Effector memory CD4-positive, alpha-beta T cell (primary cell): ENCODE data around the gene XRCC1.

Experiments used
- DNase-seq, 3 donors: peaks; one replicate each; pipeline ENCODE4 v3.0.0-alpha.2; 2020
- H3K27ac ChIP-seq: 2 replicates; pipeline ENCODE4 v1.7.0; 2013; ENCODE audit warnings: mild to moderate bottlenecking, low read length, moderate library complexity; ENCODE audit not compliant: insufficient read depth, poor library complexity, severe bottlenecking
- H3K27me3 ChIP-seq: replicated peaks from 2 replicates; pipeline ENCODE4 v1.7.0; 2013; ENCODE audit warnings: mild to moderate bottlenecking, low read length; ENCODE audit not compliant: insufficient read depth, control insufficient read depth, poor library complexity, severe bottlenecking
- H3K36me3 ChIP-seq: 2 replicates; pipeline ENCODE4 v1.7.0; 2013; ENCODE audit warnings: mild to moderate bottlenecking, low read length, moderate library complexity; ENCODE audit not compliant: control insufficient read depth, insufficient read depth
- H3K4me1 ChIP-seq: 2 replicates; pipeline ENCODE4 v1.7.0; 2013; ENCODE audit warnings: low read length, mild to moderate bottlenecking; ENCODE audit not compliant: control insufficient read depth, insufficient read depth, poor library complexity, severe bottlenecking
- H3K4me3 ChIP-seq: 2 replicates; pipeline ENCODE4 v1.7.0; 2013; ENCODE audit warnings: low read length, low read depth, mild to moderate bottlenecking; ENCODE audit not compliant: insufficient read depth, poor library complexity, severe bottlenecking
- H3K9me3 ChIP-seq: 2 replicates; pipeline ENCODE4 v1.7.0; 2013; ENCODE audit warnings: mild to moderate bottlenecking, low read length, moderate library complexity; ENCODE audit not compliant: control insufficient read depth
- total RNA-seq, 3 donors: gene quantifications; one replicate each; lab custom pipeline; 2026; lab: John Stamatoyannopoulos, UW

XRCC1 gene, protein sequence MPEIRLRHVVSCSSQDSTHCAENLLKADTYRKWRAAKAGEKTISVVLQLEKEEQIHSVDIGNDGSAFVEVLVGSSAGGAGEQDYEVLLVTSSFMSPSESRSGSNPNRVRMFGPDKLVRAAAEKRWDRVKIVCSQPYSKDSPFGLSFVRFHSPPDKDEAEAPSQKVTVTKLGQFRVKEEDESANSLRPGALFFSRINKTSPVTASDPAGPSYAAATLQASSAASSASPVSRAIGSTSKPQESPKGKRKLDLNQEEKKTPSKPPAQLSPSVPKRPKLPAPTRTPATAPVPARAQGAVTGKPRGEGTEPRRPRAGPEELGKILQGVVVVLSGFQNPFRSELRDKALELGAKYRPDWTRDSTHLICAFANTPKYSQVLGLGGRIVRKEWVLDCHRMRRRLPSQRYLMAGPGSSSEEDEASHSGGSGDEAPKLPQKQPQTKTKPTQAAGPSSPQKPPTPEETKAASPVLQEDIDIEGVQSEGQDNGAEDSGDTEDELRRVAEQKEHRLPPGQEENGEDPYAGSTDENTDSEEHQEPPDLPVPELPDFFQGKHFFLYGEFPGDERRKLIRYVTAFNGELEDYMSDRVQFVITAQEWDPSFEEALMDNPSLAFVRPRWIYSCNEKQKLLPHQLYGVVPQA
- total RNA-seq = 18.6 to 23.0 (median 20.6) reads per million in 3 donors

DNA sequence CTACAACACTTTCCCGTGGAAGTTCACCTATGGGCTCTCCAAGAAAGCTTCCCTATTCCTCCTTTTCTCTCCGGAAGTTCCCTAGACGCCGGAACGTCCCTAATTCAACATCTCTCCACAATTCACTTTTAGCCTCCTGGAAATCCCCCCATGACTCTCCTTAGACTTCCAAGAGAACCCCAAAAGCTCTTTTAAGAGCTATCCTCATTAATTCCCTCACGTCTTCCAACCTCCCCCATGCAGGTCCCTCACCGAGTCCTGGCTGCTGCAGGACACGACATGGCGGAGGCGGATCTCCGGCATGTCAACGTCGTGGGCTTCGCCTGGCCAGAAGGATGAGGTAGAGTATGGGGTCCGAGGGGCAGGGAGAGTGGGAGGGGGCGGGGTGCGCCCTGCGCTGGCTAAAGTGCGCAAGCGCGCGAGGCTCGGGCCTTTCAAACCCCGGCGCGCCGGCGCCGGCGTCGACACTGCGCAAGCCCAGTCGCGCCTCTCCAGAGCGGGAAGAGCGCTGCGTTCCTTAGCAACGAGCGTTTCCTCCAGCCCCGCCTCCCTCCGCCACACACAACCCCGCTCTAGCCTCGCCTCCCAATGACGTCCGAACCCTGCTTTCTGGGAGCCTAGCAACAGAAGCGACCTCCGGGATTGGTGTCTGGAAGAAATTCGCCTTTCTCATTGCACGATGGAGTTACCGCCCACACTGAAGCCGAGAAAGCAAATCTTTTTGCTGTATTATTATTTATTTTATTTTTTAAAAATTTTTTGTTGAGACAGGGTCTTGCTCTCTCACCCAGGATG, at the start of gene XRCC1, which contains the start of gene PINLYP:
TSS of gene XRCC1 (minus strand) at position 372 of the 795 bp plus-strand sequence. CDS start at position 303, 69 bp downstream.
TSS of gene PINLYP (plus strand) at position 646 of the 795 bp plus-strand sequence. CDS start 1,391 bp downstream, outside the sequence.
- Histone ChIP-seq H3K36me3 (no peaks in the 10 kb centered on the region), H3K4me1 (peaks cover 16% of the 10 kb centered on the region), H3K9me3 (no peaks in the 10 kb centered on the region), H3K4me3 (peak within 1 kb of the TSS; percentile 92), H3K27me3 (no peaks in the 10 kb centered on the region), H3K27ac (peak within 1 kb of the TSS; percentile 96)
- DNase-seq = peak; percentile 95 to 96 (median 95)

DNA sequence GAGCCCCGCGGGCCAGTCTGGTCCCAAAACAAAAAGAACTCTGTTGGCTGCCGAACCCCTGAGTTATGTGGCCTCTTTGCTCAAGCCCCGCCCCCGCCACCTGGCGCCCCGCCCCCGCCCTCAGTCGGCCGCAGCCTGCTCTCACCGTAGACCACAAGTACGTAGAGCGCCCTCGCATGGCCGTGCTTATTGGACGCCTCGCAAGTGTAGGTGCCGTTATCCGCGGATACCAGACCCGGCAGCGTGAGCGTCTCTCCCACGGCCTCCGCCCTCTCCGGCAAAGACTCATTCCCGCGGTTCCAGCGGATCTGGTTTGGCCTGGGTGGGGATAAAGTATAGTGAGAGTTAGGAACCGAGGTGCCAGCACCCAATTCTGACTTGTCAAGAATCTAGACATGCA, 49.6 kb upstream of the XRCC1 start:
- DNase-seq = peak; percentile 73 to 80 (median 75)
- Histone ChIP-seq H3K4me3 (no peak overlapping the region), H3K9me3 (no peaks in the 10 kb centered on the region), H3K27me3 (no peaks in the 10 kb centered on the region), H3K36me3 (no peaks in the 10 kb centered on the region), H3K4me1 (peaks cover 14% of the 10 kb centered on the region), H3K27ac (no peak overlapping the region)

DNA sequence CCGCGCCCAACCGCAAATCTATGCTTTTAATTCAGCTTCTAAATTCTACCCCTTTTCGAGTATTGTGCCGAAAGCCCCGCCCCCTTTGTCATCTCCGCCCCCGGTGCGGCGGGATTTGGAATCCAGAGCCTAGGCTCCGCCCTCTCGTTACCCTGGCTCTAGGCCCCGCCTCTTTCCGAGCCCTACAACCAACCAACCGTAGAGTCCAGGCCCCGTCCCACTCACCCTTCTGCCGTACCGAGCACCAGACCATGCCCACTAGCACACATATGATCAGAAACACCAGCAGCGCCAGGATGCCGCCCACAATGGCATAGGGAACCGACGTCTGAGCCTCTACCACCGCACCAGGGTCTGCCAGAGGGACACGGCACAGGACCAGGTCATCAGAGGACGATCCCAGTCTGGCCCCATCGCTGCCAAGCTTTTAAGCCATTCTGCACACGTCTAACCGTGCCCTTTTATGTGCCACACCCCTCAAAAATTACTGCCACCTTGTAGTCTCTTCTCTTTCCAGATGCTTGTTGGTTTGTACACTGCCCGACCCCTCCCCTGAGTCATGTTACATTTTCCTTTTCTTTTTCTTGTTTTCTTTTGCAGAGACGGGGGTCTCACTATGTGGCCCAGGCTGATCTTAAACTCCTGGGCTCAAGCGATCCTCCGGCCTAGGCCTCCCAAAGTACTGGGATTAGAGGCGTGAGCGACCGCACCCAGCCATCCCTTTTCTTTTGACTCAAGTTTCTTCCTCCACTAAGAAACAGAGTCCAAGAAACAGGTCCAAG, 48.8 kb upstream of the XRCC1 start:
- Histone ChIP-seq H3K4me1 (peaks cover 15% of the 10 kb centered on the region), H3K27ac (no peak overlapping the region), H3K27me3 (no peaks in the 10 kb centered on the region), H3K9me3 (no peaks in the 10 kb centered on the region), H3K4me3 (no peak overlapping the region), H3K36me3 (no peaks in the 10 kb centered on the region)
- no peak for DNase-seq

DNA sequence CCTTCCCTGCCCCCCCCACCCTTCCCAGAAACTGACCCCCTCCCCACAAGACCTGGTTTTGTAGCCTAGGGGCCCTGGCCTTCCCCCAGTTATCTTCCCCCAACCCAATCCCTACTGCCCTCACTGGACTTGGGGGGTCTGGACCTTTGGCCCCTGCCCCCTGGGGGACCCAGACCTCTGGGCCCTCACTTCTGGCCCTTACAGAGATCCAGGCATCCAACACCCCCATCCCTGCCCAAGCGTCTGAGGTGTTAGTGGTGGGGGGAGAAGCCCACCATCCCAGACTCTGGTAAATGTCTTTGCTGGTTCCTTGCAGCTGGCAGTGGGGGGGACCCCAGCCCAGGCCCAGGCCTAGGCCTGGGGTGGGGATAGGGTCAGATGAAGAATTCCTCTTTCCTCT, 47.6 kb upstream of the XRCC1 start:
- Histone ChIP-seq H3K27ac (no peak overlapping the region), H3K27me3 (no peaks in the 10 kb centered on the region), H3K9me3 (no peaks in the 10 kb centered on the region), H3K4me3 (no peak overlapping the region), H3K36me3 (no peaks in the 10 kb centered on the region), H3K4me1 (peaks cover 25% of the 10 kb centered on the region)
- DNase-seq = no peak

DNA sequence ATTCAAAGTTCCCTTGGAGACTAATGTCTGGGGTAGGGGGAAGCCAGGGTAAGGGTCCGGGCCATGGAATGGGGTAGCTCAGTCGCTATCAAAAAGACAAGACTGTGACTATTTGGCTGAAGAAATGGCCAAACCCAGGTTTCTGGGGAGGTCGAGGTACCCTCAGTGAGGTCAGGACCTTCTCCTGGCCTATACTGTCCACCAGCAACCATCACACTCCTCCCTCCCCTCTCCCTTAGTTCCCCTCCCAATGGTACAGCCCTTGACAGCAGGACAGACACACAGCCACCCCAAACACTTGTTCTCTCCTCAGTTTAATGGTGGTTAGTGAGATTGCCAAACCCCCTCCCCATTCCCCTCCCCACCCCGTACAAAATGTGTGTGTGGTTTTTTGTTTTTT, 46.7 kb upstream of the XRCC1 start:
- Histone ChIP-seq H3K9me3 (no peaks in the 10 kb centered on the region), H3K4me3 (no peak overlapping the region), H3K27me3 (no peaks in the 10 kb centered on the region), H3K4me1 (peaks cover 25% of the 10 kb centered on the region), H3K36me3 (no peaks in the 10 kb centered on the region), H3K27ac (no peak overlapping the region)
- DNase-seq = no peak

DNA sequence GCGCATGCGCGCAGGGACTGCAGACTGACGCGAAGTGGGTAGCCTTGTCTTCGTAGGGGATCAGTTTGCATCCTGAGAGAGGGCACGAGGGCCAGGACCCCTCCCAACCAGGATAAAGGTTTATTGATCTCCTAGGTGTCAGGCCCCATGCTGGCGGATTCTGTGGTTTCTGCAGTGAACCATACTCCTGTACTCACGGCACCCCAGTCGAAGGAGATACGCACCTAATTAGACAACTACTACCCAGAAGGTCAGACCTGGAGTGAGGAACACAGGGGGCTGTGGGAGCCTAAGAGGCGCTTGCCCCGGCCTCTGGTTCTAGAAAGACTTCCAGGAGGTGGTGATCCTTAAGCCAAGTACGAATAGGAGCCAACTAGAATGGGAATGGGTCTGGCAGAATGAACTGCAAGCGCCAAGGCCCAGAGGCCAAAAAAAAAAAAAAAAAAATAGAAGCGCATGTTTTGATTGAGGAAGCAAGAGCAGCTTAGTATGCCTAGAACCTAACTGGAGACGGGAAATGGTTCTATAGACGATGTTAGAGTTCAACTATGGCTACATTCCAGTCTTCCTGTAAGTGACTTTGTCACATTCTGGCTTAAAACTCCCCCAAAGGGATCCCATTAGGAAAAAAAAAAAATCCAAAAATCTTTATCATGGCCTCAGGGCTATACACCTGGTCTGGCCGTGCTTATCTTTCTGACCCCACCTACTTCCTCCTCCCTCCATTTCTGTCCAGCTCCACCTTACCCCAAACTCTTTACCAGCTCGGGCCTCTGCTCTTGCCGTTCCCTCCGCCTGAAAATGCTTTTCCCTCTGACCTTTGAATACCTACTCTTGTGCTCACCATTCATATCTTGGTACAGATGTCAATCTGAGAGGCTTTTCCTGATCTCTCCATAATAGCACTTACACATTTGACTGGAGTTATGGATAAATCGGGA, 45.0 kb upstream of the XRCC1 start:
- Histone ChIP-seq H3K4me1 (peaks cover 24% of the 10 kb centered on the region), H3K27me3 (no peaks in the 10 kb centered on the region), H3K4me3 (peak overlapping the region; percentile 85), H3K27ac (peak overlapping the region; percentile 82), H3K9me3 (no peaks in the 10 kb centered on the region), H3K36me3 (no peaks in the 10 kb centered on the region)
- peak in 1 of 3 donors; percentile 71 for DNase-seq

DNA sequence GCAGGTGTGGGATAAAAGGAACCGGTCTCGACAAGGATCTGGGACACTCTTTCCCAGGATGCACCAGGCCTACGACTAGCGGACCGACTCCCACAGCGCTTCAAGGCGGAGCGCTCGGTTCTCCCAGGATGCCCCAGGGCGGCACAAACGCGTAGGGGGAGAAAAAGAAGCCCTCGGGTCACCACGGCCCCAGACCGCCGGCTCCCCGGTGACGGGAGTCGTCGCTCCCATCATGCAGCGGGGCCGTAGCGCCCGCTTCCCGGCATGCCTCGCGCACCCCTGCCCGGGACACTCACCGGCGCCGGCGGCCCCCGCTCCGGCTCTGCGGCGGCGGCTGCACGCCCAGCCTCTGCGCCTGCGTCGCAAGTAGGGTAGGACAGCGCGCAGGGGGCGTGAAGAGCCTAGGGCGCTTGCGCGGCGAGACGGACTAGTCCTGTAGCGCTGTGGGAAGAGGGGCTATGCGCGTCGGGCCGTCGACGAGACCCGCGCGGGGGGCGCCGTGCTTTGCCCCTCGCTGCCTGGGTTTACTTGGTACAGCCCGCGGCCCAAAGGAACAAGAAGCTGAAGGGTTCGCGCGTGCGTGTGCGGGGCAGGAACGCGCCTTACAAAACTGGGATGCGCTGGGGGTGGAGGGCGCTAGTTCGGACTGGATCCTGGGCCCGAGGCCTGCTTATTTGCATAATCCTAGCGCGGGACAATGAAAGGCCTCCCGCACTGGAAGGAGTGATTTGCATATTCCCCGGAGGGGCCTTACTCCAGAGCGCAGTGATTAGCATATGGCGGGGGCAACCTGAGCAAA, 44.1 kb upstream of the XRCC1 start, which contains the start of gene ZNF428:
TSS of gene ZNF428 (minus strand) at position 368 of the 799 bp plus-strand sequence. CDS start 5,325 bp downstream, outside the sequence.
- no peaks in the 10 kb centered on the region for H3K27me3 ChIP-seq
- peak within 1 kb of the TSS; percentile 82 for H3K27ac ChIP-seq
- peaks cover 20% of the 10 kb centered on the region for H3K4me1 ChIP-seq
- H3K9me3 ChIP-seq = no peaks in the 10 kb centered on the region
- DNase-seq = peak; percentile 80 to 82 (median 80)
- H3K4me3 ChIP-seq = peak within 1 kb of the TSS; percentile 85
- no peaks in the 10 kb centered on the region for H3K36me3 ChIP-seq

DNA sequence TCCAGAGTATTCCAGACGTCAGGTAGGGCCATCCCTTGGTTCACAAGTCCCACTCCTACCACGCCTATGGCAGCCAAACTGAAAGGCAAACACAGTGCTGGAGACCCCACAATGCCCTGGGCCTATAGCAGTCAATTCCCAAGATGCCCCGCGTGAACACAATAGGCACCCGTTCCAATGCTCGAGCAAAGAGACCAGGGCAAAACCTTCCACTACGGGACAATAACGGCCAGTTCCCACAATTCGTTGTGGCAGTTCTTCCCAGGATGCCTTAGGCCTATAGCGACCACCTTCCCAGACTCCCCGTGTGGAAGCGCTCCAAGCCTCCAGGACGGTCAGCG, 43.6 kb upstream of the XRCC1 start:
- H3K9me3 ChIP-seq = no peaks in the 10 kb centered on the region
- H3K36me3 ChIP-seq = no peaks in the 10 kb centered on the region
- no peaks in the 10 kb centered on the region for H3K27me3 ChIP-seq
- DNase-seq = no peak
- H3K4me1 ChIP-seq = peaks cover 20% of the 10 kb centered on the region
- peak overlapping the region; percentile 85 for H3K4me3 ChIP-seq
- H3K27ac ChIP-seq = peak overlapping the region; percentile 82
